Transverse colon (tissue), 4 donors: Measurements from ENCODE around the gene NTNG1. TPM values are rescaled to one million over a fixed set of nuclear protein-coding genes. Genes with fewer than 3 reads are reported as not detected.

Source experiments
- DNase-seq: peaks from one replicate; pipeline ENCODE4 v3.0.0-alpha.2; 2019
- H3K27ac ChIP-seq, 4 donors: fragments of 200-600 bp; sonication (generic); 2 replicates each; pipeline ENCODE4 v1.5.1; 2016 to 2018; ENCODE audit warnings: inconsistent platforms in 4 of 4
- H3K27me3 ChIP-seq: fragments of 200-600 bp; sonication (generic); 2 replicates; pipeline ENCODE4 v1.5.1; 2017; ENCODE audit warnings: inconsistent platforms
- H3K36me3 ChIP-seq, 4 donors: fragments of 200-600 bp; sonication (generic); 2 replicates each; pipeline ENCODE4 v1.5.1; 2017 to 2019; ENCODE audit warnings: inconsistent platforms in 4 of 4
- H3K4me1 ChIP-seq, 4 donors: fragments of 200-600 bp; sonication (generic); 2 replicates each; pipeline ENCODE4 v1.5.1; 2017 to 2020; ENCODE audit warnings: inconsistent platforms in 4 of 4
- H3K4me3 ChIP-seq, 4 donors: fragments of 200-600 bp; sonication (generic); 1 replicate in 1 of 4; 2 replicates in 3 of 4; pipeline versions ENCODE4 v1.5.1 to v1.6.1; 2017 to 2019; ENCODE audit warnings: inconsistent platforms in 4 of 4
- H3K9me3 ChIP-seq, 2 donors: fragments of 200-600 bp; sonication (generic); 2 replicates each; pipeline ENCODE4 v1.5.1; 2017 to 2019; ENCODE audit warnings: inconsistent platforms in 2 of 2
- CTCF ChIP-seq, 5 experiments: fragments of 200-600 bp in 3 of 5; fragments of 450-650 bp in 2 of 5; sonication (generic) in 3 of 5; IDR thresholded peaks; 1 replicate in 2 of 5; 2 replicates in 3 of 5; pipeline ENCODE4 v1.5.1; 2016 to 2017; ENCODE audit warnings: antibody characterized with exemption in 5 of 5, inconsistent platforms in 3 of 5, mild to moderate bottlenecking in 2 of 5, moderate library complexity in 1 of 5
- EP300 ChIP-seq: sonication (generic); formaldehyde crosslinking; IDR thresholded peaks from one replicate; pipeline ENCODE4 v1.6.1; 2017; ENCODE audit warnings: antibody characterized with exemption, low read depth
- POLR2A ChIP-seq: fragments of 450-650 bp; IDR thresholded peaks from one replicate; pipeline ENCODE4 v1.6.1; 2016; ENCODE audit warnings: antibody characterized with exemption, mild to moderate bottlenecking, moderate library complexity
- POLR2AphosphoS5 ChIP-seq, 3 donors: sonication (generic); formaldehyde crosslinking; IDR thresholded peaks; one replicate each; pipeline ENCODE4 v1.6.1; 2016; ENCODE audit warnings: antibody characterized with exemption in 3 of 3
- WGBS, 2 donors: methylation state at CpG; one replicate each; pipeline ENCODE4 v1.1.5; 2018; ENCODE audit warnings: low coverage in 1 of 2; 5-methylcytosine and 5-hydroxymethylcytosine counted together
- in situ Hi-C, 4 donors: fragments of 200-750 bp; cut with MboI; loops; one replicate each; pipeline versions ENCODE4 v1.15.0 to v1.15.1; 2017; ENCODE audit warnings: low sequenced_read_pairs in 3 of 4, low pct_ligation_motif_present in 1 of 4, low pct_unique_long_range_greater_than_20kb in 1 of 4
- intact Hi-C: fragments of 100-400 bp; cut with DNase I; formaldehyde crosslinking; loops from one replicate; pipeline ENCODE4 v1.15.1; 2023; ENCODE audit warnings: low total_unique reads
- total RNA-seq, 4 donors: library from RNA; depleted of rRNA; stranded (reverse); fragments of >200 nt; gene quantifications; one replicate each; pipeline ENCODE4 v1.1.0, GENCODE V29; 2016

Gene NTNG1
- total RNA-seq, 4 donors from 2014 or later = 1.8 to 6.4 (median 3.5) TPM; not detected in 1

- Histone ChIP-seq H3K9me3 (no peaks in the 10 kb centered on the region), H3K4me3 (no peak overlapping the region), H3K27me3 (no peaks in the 10 kb centered on the region), H3K4me1 (no peaks in the 10 kb centered on the region), H3K27ac (no peak overlapping the region), H3K36me3 (no peaks in the 10 kb centered on the region)
- DNase-seq = no peak
- in situ Hi-C loops = no loop called here
- intact Hi-C loops = no loop called here
- TF ChIP-seq CTCF (IDR thresholded peaks at IDR 0.05) = no peak
- no peak for TF ChIP-seq EP300
- no peak for TF ChIP-seq POLR2AphosphoS5 (IDR thresholded peaks at IDR 0.05)
- TF ChIP-seq POLR2A = no peak
- WGBS, 2 donors = 82 to 88% methylated on average over 4 of the region's 4 CpGs
Observed at GRCh38 chr1:107491582-107491981, 350.7 kb downstream of the NTNG1 start.

- Histone ChIP-seq H3K9me3 (no peaks in the 10 kb centered on the region), H3K4me3 (no peak overlapping the region), H3K4me1 (no peaks in the 10 kb centered on the region), H3K27me3 (no peaks in the 10 kb centered on the region), H3K27ac (no peak overlapping the region), H3K36me3 (no peaks in the 10 kb centered on the region)
- WGBS, 2 donors = 81 to 82% methylated on average over 4 of the region's 4 CpGs
- intact Hi-C loops (no loop called here), in situ Hi-C loops (no loop called here)
- DNase-seq = no peak
- TF ChIP-seq POLR2AphosphoS5 (IDR thresholded peaks at IDR 0.05) (no peak), EP300 (no peak), CTCF (IDR thresholded peaks at IDR 0.05) (no peak), POLR2A (no peak)
Observed at GRCh38 chr1:107493111-107493716, 352.4 kb downstream of the NTNG1 start.

GRCh38 chr1:107494061-107494460 is 353.2 kb downstream of the NTNG1 start:
- H3K27ac ChIP-seq = no peak overlapping the region
- WGBS, 2 donors = 87 to 94% methylated on average over 4 to 6 of the region's 6 CpGs

GRCh38 chr1:107496002-107496401 is 355.2 kb downstream of the NTNG1 start:
- no peaks in the 10 kb centered on the region for H3K36me3 ChIP-seq
- in situ Hi-C loops (no loop called here), intact Hi-C loops (no loop called here)
- WGBS, 2 donors = 48% methylated on average over 1 of the region's 1 CpG; no CpG with 5 or more reads in 1 of the 2 donors
- no peaks in the 10 kb centered on the region for H3K4me1 ChIP-seq
- H3K27me3 ChIP-seq = no peaks in the 10 kb centered on the region
- TF ChIP-seq POLR2AphosphoS5 (IDR thresholded peaks at IDR 0.05) = no peak
- no peak for TF ChIP-seq EP300
- TF ChIP-seq CTCF (IDR thresholded peaks at IDR 0.05) = no peak
- no peak for TF ChIP-seq POLR2A
- no peaks in the 10 kb centered on the region for H3K9me3 ChIP-seq
- no peak overlapping the region for H3K27ac ChIP-seq
- DNase-seq = no peak
- no peak overlapping the region for H3K4me3 ChIP-seq

More at GRCh38 chr1:107494061-107494460, 353.2 kb downstream of the NTNG1 start:
- TF ChIP-seq POLR2A (no peak), POLR2AphosphoS5 (IDR thresholded peaks at IDR 0.05) (no peak), CTCF (IDR thresholded peaks at IDR 0.05) (no peak), EP300 (no peak)
- DNase-seq = no peak
- no peaks in the 10 kb centered on the region for H3K4me1 ChIP-seq
- intact Hi-C loops (no loop called here), in situ Hi-C loops (no loop called here)
- H3K9me3 ChIP-seq = no peaks in the 10 kb centered on the region
- no peaks in the 10 kb centered on the region for H3K36me3 ChIP-seq
- no peak overlapping the region for H3K4me3 ChIP-seq
- H3K27me3 ChIP-seq = no peaks in the 10 kb centered on the region
